Measurements from ENCODE around the gene HDAC7.

GRCh38 chr12:47747126-47747525 lies 72.6 kb downstream of the HDAC7 start:
- TF ChIP-seq CTCF (IDR thresholded peaks at IDR 0.05) (no peak), POLR2A (IDR thresholded peaks at IDR 0.05) (no peak)

Measured in adrenal gland (tissue), 5 donors.